T follicular helper cell (primary cell): Measurements from ENCODE around the gene LARGE2.
"Not testable (repeated sequence)": the region's sequence is repeated elsewhere in the genome, so short reads cannot be mapped to it uniquely, and the experiment has no call there.

Experiments
- DNase-seq: peaks from one replicate; pipeline ENCODE4 v3.0.0-alpha.2; 2020; ENCODE audit warnings: low read depth

The LARGE2 gene

DNA sequence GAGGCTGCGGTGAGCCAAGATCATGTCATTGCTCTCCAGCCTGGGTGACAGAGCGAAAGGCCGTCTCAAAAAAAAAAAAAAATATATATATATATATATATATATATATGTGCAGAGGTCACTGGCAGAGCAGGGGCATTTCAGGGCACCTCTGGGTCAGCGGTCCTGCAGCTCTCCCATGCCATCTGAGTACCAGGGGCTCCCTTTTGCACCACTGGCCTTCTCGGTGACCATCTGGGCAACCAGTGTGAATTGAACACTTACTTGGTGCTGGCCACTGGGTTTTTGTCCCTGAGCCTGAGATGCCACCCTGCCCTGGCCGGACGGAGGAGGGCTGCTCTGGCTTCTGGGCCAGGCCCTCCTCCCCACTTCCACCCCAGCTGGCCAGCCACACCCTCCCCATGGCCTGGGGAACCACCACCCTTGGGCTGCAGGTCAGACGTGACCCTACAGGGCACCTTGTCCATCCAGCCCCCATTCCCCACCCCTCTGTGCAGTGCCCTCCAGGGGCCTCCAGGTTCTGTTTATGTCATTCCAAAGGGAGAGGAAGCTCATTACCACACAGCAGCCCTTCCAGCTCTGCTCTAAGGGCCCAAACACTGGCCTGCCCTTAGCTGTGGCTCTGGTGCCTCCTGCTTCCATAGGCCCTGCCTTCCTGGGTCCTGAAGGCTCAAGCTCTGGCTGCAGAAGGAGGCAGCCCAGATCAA lies 26.8 kb upstream of the LARGE2 start:
- DNase-seq, result no peak

DNA sequence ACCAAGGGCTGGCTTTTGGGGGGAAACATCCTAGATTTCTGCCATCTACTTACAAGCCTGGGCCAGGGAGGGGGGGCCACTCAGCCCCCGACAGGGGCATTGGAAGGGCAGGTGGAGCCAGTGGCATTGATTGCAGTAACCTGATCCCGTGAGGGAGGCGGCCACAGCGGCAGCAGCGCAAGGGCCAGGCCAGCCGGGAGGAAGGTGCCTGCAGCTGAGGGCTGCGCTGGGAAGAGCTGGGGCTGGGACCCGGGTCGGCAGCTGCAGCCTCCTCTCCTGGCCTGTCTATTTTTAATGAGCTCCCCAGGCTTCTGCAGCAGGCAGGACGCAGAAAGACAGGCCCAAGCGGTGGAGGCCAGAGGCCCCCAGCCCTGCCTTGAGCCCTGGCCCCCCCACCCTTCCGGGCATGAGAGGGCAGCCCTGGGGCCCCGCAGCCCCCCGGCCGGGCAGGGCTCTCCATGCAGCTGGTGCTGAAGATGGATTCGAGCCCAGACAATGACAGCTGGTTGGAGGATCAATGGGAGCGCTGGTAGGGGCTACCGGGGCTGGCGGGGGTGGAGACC lies 26.0 kb upstream of the LARGE2 start:
- DNase-seq, result no peak

DNA sequence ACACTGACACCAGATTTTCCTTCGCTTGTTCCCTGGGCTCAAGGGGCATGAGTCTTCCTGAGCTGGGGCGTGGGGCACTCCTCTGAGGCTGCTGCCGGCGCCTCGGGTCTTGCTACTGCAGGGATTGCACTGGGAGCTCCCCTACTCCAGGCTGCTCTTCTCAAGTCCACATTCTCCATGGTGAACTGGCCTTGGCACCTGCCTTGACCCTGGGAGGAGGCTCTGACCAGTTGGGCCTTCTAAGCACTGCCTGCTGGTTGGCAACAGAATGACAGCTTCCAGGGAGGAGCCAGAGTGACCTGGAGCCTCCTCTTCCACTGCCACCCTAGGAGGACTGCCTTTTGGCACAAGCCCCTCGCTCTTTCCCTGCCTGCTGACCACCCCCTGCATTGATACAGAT lies 24.9 kb upstream of the LARGE2 start:
- no peak for DNase-seq

DNA sequence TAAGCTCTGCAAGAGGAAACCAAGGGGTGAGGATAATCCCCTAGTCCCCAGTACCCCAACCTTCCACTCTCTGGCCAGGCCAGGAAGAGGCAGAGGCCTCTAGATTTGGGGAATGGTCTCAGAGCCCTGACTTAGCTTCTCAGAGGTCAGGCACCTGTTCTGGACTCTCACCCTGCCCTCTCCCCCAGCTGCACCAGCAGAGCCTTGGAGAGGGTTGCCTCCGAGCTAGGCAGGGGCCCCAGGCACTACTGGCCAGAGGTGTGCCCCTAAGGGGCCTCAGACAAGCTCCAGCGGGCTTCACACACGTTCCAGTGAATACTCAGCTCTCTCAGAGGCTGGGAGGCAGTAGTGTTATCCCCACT lies 23.4 kb upstream of the LARGE2 start:
- no peak for DNase-seq

DNA sequence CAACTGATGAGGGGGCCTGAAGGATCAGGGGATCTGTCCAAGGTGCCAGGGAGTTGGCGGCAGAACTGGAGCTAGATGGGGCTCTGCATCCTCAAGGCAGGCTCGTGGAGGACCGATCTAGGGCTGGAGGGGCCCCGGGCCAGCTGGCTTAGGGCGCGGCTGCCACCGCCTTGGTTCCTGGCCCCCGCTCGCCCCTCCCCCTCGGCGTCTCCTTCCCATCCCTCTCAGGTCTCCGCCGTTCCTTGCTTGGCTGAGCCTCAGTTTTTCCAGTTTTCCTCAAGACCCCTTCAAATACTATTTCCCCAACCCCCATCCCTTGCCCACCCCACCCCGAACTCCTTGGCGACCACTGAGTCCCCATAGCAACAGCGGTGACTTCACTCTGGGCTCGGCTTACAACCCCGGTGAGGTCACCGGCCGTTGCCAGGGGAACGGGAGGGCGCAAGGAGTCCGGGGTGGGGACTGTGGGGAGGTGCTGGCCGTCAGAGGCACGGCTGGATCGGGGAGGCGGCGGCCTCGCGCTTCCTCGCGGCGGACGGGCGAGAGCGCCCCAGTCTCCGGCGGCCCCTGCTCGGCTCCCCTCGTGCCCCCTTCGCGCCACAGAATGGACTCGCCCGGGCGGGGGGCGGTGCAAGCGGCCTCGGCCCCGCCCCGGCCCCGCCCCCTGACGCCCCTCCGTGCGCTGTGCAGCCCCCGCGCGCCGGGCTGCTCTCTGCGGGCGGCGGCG lies 22.8 kb upstream of the LARGE2 start:
- peak; percentile 46 for DNase-seq

DNA sequence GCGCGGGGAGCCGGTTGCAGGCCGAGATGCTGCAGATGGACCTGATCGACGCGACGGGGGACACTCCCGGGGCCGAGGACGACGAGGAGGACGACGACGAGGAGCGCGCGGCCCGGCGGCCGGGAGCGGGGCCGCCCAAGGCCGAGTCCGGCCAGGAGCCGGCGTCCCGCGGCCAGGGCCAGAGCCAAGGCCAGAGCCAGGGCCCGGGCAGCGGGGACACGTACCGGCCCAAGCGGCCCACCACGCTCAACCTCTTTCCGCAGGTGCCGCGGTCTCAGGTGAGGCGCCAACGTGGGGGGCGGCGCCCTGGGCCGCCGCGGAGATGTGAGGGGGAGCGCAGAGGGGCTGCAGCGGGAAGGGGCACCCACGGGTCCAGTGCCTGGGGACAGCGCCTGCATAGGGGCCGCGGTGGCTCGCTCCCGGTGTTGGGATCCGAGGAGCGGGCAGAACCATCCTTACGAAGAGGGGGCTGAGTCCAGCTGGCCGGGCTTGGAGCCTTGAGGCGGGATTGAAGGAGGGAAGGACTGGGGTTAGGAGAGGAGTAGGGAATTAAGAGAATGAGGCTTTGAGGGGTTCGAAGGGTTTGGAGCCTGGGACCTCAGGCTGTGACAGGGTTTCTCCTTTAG lies 22.2 kb upstream of the LARGE2 start:
- DNase-seq, result not testable (repeated sequence)

DNA sequence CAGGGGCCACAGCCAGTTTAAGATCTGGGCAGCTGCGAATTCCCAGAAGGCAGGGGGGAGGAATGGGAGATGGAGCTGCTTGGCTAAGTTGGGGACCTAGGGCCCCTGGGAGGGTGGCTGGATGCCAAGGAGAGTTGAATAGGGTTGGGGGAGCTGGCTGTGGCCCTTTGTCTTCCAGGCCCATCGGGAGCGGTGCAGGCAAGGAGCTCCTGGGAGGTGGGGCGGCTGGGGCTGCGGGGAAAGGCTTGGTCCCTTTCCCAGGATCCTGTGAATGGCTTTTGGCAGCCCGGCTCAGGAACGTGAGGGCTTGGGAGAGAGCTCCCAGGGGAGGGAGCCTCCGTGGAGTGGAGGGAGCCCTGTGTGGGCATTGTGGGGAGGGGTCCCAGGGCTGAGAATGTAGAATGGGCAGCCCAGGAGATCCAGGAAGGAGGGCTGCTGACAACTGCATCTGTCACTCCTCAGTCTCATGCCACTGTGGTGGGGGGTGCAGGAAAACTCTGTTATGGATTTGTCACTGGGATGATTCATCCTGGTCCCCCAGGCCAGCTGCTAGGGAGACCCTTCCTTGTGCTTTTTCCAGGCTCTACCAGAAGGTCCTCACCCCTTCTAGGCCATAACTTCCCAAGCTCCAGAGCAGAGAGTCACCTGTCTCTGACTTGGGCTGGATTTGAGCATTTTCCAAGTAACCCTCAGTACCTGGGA lies 21.4 kb upstream of the LARGE2 start:
- no peak for DNase-seq

DNA sequence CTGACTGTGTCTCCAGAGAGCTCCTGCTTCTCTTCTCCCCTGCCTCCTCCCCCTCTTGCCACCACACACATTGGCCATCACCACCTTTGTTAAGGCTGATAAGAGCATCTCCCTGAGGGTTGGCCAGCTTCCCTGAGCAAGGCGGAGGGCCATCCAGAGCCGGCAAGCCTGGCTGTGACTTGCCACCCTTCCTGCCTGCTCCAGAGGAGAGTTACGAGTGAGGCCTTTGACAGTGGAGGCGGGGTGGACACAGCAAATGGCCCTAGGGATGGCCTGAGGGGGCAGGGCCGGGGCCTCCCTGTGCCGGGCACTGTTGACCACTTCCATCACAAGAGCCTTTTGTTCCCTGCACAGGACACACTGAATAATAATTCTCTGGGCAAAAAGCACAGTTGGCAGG lies 20.8 kb upstream of the LARGE2 start:
- DNase-seq, result no peak

DNA sequence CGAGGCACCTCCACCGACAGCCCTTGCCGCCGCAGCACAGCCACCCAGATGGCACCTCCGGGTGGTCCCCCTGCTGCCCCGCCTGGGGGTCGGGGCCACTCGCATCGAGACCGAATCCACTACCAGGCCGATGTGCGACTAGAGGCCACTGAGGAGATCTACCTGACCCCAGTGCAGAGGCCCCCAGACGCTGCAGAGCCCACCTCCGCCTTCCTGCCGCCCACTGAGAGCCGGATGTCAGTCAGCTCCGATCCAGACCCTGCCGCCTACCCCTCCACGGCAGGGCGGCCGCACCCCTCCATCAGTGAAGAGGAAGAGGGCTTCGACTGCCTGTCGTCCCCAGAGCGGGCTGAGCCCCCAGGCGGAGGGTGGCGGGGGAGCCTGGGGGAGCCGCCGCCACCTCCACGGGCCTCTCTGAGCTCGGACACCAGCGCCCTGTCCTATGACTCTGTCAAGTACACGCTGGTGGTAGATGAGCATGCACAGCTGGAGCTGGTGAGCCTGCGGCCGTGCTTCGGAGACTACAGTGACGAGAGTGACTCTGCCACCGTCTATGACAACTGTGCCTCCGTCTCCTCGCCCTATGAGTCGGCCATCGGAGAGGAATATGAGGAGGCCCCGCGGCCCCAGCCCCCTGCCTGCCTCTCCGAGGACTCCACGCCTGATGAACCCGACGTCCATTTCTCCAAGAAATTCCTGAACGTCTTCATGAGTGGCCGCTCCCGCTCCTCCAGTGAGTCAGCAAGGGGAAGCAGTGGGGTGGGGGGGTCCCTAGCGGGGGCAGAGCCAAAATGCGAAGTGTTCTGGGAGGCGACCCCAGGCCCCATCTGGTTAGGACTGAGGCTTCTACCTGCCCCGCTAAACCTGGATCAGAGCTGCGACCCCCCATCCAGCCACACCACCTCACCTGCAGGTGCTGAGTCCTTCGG lies 19.7 kb upstream of the LARGE2 start:
- no peak for DNase-seq

DNA sequence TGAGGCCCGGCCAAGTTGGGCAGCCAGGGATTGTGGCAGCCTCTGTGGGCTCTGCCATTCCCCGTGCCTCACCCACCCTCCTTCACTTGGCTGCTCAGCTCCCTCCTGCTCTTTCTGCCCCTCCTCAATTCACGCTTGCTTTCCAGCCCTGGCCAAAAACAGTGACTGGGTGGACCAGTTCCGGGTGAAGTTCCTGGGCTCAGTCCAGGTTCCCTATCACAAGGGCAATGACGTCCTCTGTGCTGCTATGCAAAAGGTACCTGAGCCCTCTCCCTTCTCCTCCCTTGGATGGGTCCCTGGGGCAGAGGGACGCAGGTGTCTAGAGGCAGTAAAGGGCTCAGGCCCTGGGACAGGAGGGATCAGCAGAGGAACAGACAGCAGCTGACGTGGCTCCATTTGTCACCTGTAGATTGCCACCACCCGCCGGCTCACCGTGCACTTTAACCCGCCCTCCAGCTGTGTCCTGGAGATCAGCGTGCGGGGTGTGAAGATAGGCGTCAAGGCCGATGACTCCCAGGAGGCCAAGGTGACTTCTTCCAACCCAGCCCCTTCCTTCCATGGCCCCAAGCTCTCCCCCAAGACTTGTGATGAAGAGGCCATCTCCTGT lies 18.0 kb upstream of the LARGE2 start:
- no peak for DNase-seq

DNA sequence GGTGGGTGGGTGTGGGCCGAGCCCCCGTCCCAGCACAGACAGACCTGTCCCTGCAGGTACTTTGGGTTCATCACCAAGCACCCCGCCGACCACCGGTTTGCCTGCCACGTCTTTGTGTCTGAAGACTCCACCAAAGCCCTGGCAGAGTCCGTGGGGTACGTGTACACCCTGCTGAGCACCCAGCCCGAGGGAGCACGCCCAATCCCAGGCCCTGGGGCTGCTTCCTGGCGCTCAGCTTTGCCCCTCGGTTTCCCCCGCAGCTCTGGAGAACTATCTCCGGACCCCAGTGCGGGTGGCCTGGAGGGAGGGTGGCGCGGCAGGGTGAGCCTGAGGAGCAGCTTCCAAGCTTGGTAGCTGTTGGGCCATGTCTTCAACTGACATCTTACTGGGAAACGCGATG lies 17.4 kb upstream of the LARGE2 start:
- no peak for DNase-seq

DNA sequence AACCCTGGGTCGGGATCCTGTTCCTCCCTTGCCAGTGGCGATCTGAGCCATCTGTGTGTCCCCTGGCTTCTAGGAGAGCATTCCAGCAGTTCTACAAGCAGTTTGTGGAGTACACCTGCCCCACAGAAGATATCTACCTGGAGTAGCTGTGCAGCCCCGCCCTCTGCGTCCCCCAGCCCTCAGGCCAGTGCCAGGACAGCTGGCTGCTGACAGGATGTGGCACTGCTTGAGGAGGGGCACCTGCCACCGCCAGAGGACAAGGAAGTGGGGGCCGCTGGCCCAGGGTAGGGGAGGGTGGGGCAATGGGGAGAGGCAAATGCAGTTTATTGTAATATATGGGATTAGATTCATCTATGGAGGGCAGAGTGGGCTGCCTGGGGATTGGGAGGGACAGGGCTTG lies 16.9 kb upstream of the LARGE2 start:
- DNase-seq, result not testable (repeated sequence)

DNA sequence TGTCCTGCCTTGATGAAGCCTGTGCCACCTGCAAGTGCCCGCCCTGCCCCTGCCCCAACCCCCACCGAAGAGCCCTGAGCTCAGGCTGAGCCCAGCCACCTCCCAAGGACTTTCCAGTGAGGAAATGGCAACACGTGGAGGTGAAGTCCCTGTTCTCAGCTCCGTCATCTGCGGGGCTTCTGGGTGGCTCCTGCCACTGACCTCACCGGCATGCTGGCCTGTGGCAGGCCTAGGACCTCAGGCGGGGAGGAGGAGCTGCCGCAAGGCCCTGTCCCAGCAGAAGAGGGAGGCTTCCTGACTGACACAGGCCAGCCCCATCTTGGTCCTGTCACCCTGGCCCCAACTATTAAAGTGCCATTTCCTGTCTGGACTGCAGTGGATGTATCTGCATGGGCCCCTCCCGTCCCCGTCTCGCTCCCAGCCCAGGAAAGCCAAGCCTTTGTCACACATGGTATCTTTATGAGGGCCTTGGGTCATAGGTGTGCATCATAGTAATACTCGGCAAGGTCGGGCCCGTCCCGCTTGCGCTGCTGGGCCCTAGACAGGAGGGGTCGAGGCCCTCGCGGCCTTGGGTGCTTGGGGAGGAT lies 16.3 kb upstream of the LARGE2 start:
- DNase-seq, result no peak

DNA sequence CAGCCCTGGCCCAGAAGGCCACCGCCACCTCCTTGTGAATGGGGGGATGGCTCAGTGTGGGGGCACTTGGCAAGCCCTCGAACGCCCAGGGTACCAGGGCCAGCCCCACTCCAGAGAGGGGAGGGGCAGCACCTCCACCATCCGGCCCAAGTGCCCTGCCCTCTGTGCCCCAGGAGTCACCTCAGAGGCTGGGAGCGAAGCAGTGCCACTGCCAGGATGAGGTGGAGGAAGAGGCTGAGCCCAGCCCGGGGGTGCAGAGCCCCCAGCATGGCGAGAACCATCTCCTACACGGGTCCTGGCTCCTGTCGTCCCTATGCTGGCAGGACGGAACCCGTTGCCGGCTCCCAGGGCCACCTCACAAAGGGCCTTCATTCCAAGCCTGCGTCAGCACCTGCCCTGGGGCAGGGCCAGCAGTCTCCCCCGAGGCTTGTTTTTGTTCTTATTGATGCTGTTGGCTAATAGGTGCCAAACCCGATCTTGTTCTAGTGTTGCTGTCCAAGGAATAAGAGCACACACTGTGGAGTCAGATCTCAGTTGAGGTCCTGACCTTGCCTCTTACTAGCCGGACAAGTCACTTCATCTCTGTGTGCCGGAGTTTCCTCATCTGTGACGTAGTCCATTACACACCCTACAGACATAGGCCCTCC lies 15.4 kb upstream of the LARGE2 start, which contains the start of gene FREY1:
Gene FREY1 (minus strand): TSS at position 307 of the 647 bp plus-strand sequence. CDS start 26 bp downstream, at position 281.
- no peak for DNase-seq

DNA sequence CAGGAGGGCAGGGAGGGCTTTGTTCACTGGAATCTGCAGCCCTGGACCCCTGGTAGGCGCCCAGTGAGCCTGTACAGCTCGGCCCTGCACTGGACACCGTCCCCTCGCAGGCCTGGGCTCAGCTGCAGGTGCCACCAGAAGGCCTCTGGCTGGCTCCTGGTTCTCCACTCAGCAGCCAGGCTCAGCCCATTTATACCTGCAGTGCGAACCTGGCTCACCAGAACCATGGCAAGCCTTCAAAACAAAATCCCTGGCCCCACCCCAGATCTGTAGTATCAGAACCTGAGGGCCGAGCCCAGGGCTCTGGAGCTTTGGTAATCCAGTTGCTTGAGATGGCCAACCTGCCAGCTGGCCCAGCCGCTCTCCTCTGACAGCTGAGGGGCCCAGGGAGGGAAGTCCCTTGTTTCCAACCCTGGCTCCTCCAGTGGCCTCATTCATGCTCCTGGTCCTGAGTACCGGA lies 14.5 kb upstream of the LARGE2 start:
- DNase-seq, result no peak

DNA sequence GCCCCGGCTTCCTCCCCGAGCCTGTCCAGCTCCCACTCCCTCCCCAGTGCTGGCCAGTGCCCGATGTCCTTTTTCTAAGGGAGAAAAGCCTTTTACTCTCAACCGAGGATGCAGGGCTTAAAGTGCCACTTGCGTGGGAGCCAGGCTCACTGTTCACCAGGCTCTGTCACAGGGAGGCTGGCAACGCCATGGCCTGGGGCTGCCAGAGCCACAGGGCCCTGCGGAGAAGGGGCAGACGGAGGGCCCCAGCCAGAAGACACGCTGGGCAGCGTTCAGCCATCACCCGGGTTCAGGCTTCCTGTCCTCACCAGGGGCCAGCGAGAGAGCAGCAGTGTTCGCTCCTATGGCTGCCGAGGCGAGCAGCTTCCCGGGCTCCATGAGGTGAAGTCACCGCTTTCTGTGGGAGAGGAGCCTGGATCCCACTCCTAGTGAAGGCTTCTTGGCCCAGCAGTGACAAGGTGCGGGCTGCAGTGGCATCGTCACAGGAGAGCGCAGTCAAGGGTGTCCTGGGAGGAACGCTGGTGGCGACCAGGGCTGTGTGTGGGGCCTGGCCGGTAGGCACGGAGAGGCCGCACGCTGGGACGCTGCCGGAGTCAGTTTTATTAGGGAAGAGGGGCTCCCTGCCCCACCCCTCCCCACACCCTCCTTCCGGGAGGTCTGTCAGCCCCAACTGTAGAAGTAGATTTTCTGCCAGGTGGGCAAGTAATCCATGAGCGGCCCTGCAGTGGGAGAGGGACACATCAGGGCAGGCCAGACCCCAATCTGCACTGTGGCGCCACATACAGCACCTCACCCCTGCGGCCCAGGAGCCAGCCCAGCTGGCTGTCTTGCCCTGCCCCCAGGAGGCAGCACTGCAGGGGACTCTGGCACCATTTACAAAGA lies 12.6 kb upstream of the LARGE2 start:
- no peak for DNase-seq

DNA sequence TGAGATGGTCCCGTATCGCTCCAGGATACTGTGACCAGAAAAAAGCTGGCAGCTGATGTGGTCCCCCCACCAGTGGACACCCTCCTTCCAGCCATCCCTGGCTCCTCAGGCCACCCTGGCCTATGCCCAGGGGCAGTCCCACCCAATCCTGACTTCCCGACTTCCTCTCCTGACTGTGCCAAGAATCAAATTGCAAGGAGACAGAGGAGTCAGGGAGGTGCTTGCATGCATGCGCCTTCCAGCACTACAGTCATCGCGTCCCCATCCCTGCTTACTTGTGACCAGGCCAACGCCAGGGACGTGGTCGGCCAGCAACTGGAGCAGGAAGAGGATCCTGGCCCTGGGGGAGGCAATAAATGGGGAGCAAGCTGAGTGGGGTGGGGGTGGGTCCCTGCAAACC lies 11.8 kb upstream of the LARGE2 start:
- DNase-seq, result no peak

DNA sequence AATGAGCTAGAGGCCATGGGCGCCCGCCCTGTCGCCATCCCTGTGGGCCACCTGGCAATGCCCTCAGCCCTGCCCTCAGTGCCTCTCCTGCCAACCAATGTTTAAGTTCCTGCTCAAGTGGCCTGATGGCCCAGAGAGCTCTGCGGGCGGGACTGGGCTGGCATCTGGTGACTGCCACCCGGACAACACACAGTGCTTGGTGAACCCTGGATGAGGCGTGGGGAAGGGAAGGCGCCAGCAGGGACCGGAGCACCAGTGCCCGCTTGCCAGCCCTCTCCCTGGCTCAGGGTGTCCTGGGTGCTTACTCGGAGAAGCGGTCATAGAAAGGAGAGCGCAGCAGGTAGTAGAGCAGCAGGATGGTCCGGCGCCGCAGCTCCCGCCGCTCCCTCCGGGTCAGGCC lies 8.9 kb upstream of the LARGE2 start:
- no peak for DNase-seq
